Osteoblast (primary cell): ENCODE measurements around the gene FBXO31. TPM values are rescaled to one million over a fixed set of nuclear protein-coding genes. Genes with fewer than 3 reads are reported as not detected.

Experiments used
- DNase-seq: peaks from one replicate; pipeline ENCODE4 v3.0.0; 2011; ENCODE audit warnings: low spot score, mixed read lengths; ENCODE audit not compliant: insufficient read length; ENCODE audit errors: missing footprints
- H2AFZ ChIP-seq: 2 replicates; pipeline ENCODE4 v1.6.0; 2011; ENCODE audit warnings: mild to moderate bottlenecking, low read length
- H3K27ac ChIP-seq: 2 replicates; pipeline ENCODE4 v1.5.1; 2011; ENCODE audit warnings: mild to moderate bottlenecking, low read depth, low read length, moderate library complexity
- H3K27me3 ChIP-seq: 2 replicates; pipeline ENCODE4 v1.6.0; 2012; ENCODE audit warnings: mild to moderate bottlenecking, control low read depth, inconsistent platforms, low read length, moderate library complexity; ENCODE audit not compliant: insufficient read depth
- H3K36me3 ChIP-seq: 2 replicates; pipeline ENCODE4 v1.5.1; 2011; ENCODE audit warnings: mild to moderate bottlenecking, low read length, control low read depth, moderate library complexity; ENCODE audit not compliant: insufficient read depth
- H3K4me1 ChIP-seq: 2 replicates; pipeline ENCODE4 v1.5.1; 2011; ENCODE audit warnings: mild to moderate bottlenecking, low read length, control low read depth, moderate library complexity; ENCODE audit not compliant: insufficient read depth
- H3K4me2 ChIP-seq: 2 replicates; pipeline ENCODE4 v1.6.0; 2011; ENCODE audit warnings: mild to moderate bottlenecking, low read length; ENCODE audit not compliant: insufficient read depth
- H3K4me3 ChIP-seq: fragments of 200-600 bp; sonication (generic); 3 replicates; pipeline ENCODE4 v1.5.1; 2012; ENCODE audit warnings: mild to moderate bottlenecking, low read length, inconsistent platforms; ENCODE audit not compliant: insufficient read depth
- H3K79me2 ChIP-seq: 2 replicates; pipeline ENCODE4 v1.6.0; 2012; ENCODE audit warnings: mild to moderate bottlenecking, low read length, control low read depth, inconsistent platforms; ENCODE audit not compliant: insufficient read depth
- H3K9me3 ChIP-seq: 2 replicates; pipeline ENCODE4 v1.5.1; 2011; ENCODE audit warnings: low read depth, low read length, control low read depth
- H4K20me1 ChIP-seq: 2 replicates; pipeline ENCODE4 v1.6.0; 2012; ENCODE audit warnings: mild to moderate bottlenecking, low read length, control low read depth; ENCODE audit not compliant: insufficient read depth
- CTCF ChIP-seq: IDR thresholded peaks from 2 replicates; pipeline ENCODE4 v1.5.1; 2011; ENCODE audit warnings: mild to moderate bottlenecking, low read depth, low read length, moderate library complexity; ENCODE audit errors: extremely low read depth
- total RNA-seq: library from RNA; depleted of rRNA; stranded (reverse); fragments of >200 nt; gene quantifications from 2 replicates; pipeline ENCODE4 v1.2.3, GENCODE V29; 2012

Gene FBXO31
- total RNA-seq, 1 donor = 33.3 TPM

- H3K4me2 ChIP-seq = no peak overlapping the region
- H2AFZ ChIP-seq = no peak overlapping the region
- H3K36me3 ChIP-seq = peaks cover 47% of the 10 kb centered on the region
- no peaks in the 10 kb centered on the region for H3K27me3 ChIP-seq
- peaks cover 2% of the 10 kb centered on the region for H4K20me1 ChIP-seq
- no peak for TF ChIP-seq CTCF
- H3K79me2 ChIP-seq = peaks cover 5% of the 10 kb centered on the region
- DNase-seq = peak; percentile 88
- no peaks in the 10 kb centered on the region for H3K9me3 ChIP-seq
- H3K27ac ChIP-seq = no peak overlapping the region
- no peak overlapping the region for H3K4me3 ChIP-seq
- no peaks in the 10 kb centered on the region for H3K4me1 ChIP-seq
Observed at GRCh38 chr16:87335625-87336433, 47.7 kb downstream of the FBXO31 start.

GRCh38 chr16:87334651-87335624 is 48.6 kb downstream of the FBXO31 start:
- H3K4me2 ChIP-seq = no peak overlapping the region
- H3K79me2 ChIP-seq = peaks cover 5% of the 10 kb centered on the region
- H3K36me3 ChIP-seq = peaks cover 51% of the 10 kb centered on the region
- H3K27ac ChIP-seq = no peak overlapping the region
- no peak for TF ChIP-seq CTCF
- no peak overlapping the region for H2AFZ ChIP-seq
- H3K27me3 ChIP-seq = no peaks in the 10 kb centered on the region
- H3K4me3 ChIP-seq = no peak overlapping the region
- H4K20me1 ChIP-seq = peaks cover 6% of the 10 kb centered on the region
- H3K9me3 ChIP-seq = no peaks in the 10 kb centered on the region
- no peaks in the 10 kb centered on the region for H3K4me1 ChIP-seq
- DNase-seq = peak; percentile 59

GRCh38 chr16:87333581-87334331 is 49.8 kb downstream of the FBXO31 start:
- Histone ChIP-seq H3K4me1 (no peaks in the 10 kb centered on the region), H3K36me3 (peaks cover 51% of the 10 kb centered on the region), H3K9me3 (no peaks in the 10 kb centered on the region), H3K79me2 (peaks cover 5% of the 10 kb centered on the region), H3K27me3 (no peaks in the 10 kb centered on the region), H2AFZ (no peak overlapping the region), H3K27ac (no peak overlapping the region), H4K20me1 (peaks cover 9% of the 10 kb centered on the region), H3K4me2 (no peak overlapping the region), H3K4me3 (no peak overlapping the region)
- peak; percentile 69 for DNase-seq
- no peak for TF ChIP-seq CTCF
